K562 (cell line): ENCODE measurements around the gene AP4E1. TPM values are rescaled to one million over a fixed set of nuclear protein-coding genes. Genes with fewer than 3 reads are reported as not detected.

Experiments
- ATAC-seq: fragments of 200-7000 bp; cut with Tn5 transposase; 3 replicates; pipeline ENCODE4 v1.9.1; 2020; ENCODE audit warnings: moderate library complexity
- BruUV-seq: library from RNA; stranded (reverse); fragments of 400-500 nt; replicated peaks from 2 replicates; lab custom pipeline; 2021; lab: Mats Ljungman, UMichigan
- CTCF ChIA-PET: fragments of 300-600 bp; formaldehyde crosslinking; extraction: SDS; loops from one replicate; lab custom pipeline; 2021; ENCODE audit warnings: low intra/inter-chr PET ratio; lab: Yijun Ruan, JAX
- POLR2A ChIA-PET: fragments of 300-600, 350-650 bp; sonication (Branson Sonifier 250); formaldehyde crosslinking; extraction: SDS; loops from one replicate; lab custom pipeline; 2021; ENCODE audit warnings: antibody characterized with exemption, inconsistent platforms; lab: Yijun Ruan, JAX
- DNase-seq, 4 experiments: peaks; one replicate each; pipeline versions ENCODE4 v3.0.0 to v3.0.0-alpha.2; 2011 to 2018; ENCODE audit warnings: low spot score in 3 of 4, mixed read lengths in 3 of 4; ENCODE audit errors: extremely low read depth in 1 of 4
- FAIRE-seq: peaks from 2 replicates; lab custom pipeline; 2011; peaks lifted over from hg19 to GRCh38; lab: Jason Lieb, UNC
- H2AFZ ChIP-seq: 2 replicates; pipeline ENCODE4 v1.6.0; 2011; ENCODE audit warnings: low read depth, low read length, control low read depth, inconsistent platforms
- H3K27ac ChIP-seq: fragments of 200-600 bp; 3 replicates; pipeline ENCODE4 v1.8.0; 2011; ENCODE audit warnings: low read depth, mild to moderate bottlenecking, control low read depth, inconsistent platforms, low read length, moderate library complexity, mixed read lengths; ENCODE audit errors: extremely low read depth
- H3K27me3 ChIP-seq, 2 experiments: fragments of 300-600 bp in 1 of 2; 2 replicates in 1 of 2; 3 replicates in 1 of 2; pipeline versions ENCODE4 v1.6.0 to v1.8.0; 2011; ENCODE audit warnings: inconsistent platforms in 2 of 2, low read length in 2 of 2, mild to moderate bottlenecking in 1 of 2, mixed read lengths in 1 of 2, moderate library complexity in 1 of 2; ENCODE audit not compliant: control insufficient read depth in 2 of 2, insufficient read depth in 2 of 2
- H3K36me3 ChIP-seq: fragments of 300-600 bp; 3 replicates; pipeline ENCODE4 v1.8.0; 2011; ENCODE audit warnings: mild to moderate bottlenecking, low read length, inconsistent platforms; ENCODE audit not compliant: control insufficient read depth, insufficient read depth
- H3K4me1 ChIP-seq, 2 experiments: fragments of 200-600 bp in 1 of 2; replicated peaks in 1 of 2; 2 replicates in 1 of 2; 3 replicates in 1 of 2; pipeline versions ENCODE4 v1.5.1 to v1.8.0; 2011; ENCODE audit warnings: inconsistent platforms in 2 of 2, low read length in 2 of 2, mild to moderate bottlenecking in 1 of 2, mixed read lengths in 1 of 2, moderate library complexity in 1 of 2; ENCODE audit not compliant: control insufficient read depth in 2 of 2, insufficient read depth in 2 of 2
- H3K4me2 ChIP-seq: 2 replicates; pipeline ENCODE4 v1.6.1; 2011; ENCODE audit warnings: low read length, control low read depth, inconsistent platforms, mixed read lengths; ENCODE audit not compliant: insufficient read depth
- H3K4me3 ChIP-seq: fragments of 200-600 bp; sonication (generic), shearing (Covaris generic); 2 replicates; pipeline ENCODE4 v1.5.1; 2016; ENCODE audit warnings: control low read depth, inconsistent platforms
- H3K79me2 ChIP-seq: fragments of 200-600 bp; 3 replicates; pipeline ENCODE4 v1.8.0; 2011; ENCODE audit warnings: low read length, inconsistent platforms; ENCODE audit not compliant: control insufficient read depth, insufficient read depth
- H3K9ac ChIP-seq, 2 experiments: 2 replicates each; pipeline versions ENCODE4 v1.6.0 to v1.6.1; 2011; ENCODE audit warnings: low read depth in 2 of 2, low read length in 2 of 2, control low read depth in 1 of 2, inconsistent platforms in 1 of 2, mild to moderate bottlenecking in 1 of 2, mixed read lengths in 1 of 2; ENCODE audit not compliant: insufficient read depth in 1 of 2
- H3K9me1 ChIP-seq: one replicate; pipeline ENCODE4 v1.6.0; 2011; ENCODE audit warnings: inconsistent platforms, mild to moderate bottlenecking, low read length, moderate library complexity; ENCODE audit not compliant: control insufficient read depth, insufficient read depth
- H3K9me3 ChIP-seq: replicated peaks from 2 replicates; pipeline ENCODE4 v1.5.1; 2011; ENCODE audit warnings: low read depth, low read length, inconsistent platforms; ENCODE audit not compliant: control insufficient read depth, insufficient read depth
- H4K20me1 ChIP-seq: replicated peaks from 2 replicates; pipeline ENCODE4 v1.6.1; 2011; ENCODE audit warnings: low read length, inconsistent platforms, mixed read lengths; ENCODE audit not compliant: control insufficient read depth, insufficient read depth
- BCOR ChIP-seq: fragments of 450-650 bp; IDR thresholded peaks from 2 replicates; pipeline ENCODE4 v1.6.1; 2016
- HDAC3 ChIP-seq: fragments of 450-650 bp; IDR thresholded peaks from 2 replicates; pipeline ENCODE4 v1.6.1; 2018; ENCODE audit warnings: borderline replicate concordance, mild to moderate bottlenecking, moderate library complexity; ENCODE audit not compliant: partially characterized antibody
- HEY1 ChIP-seq: fragments of 250-450 bp; sonication (Bioruptor Pico); IDR thresholded peaks from 2 replicates; pipeline ENCODE4 v1.5.0; 2020; ENCODE audit warnings: mild to moderate bottlenecking, moderate library complexity, borderline replicate concordance
- MNT ChIP-seq, 2 experiments: fragments of 450-650 bp; conservative IDR thresholded peaks; 2 replicates each; pipeline ENCODE4 v1.6.1; 2017; ENCODE audit warnings: mild to moderate bottlenecking in 2 of 2, moderate library complexity in 2 of 2
- STAT6 ChIP-seq: sonication (generic); formaldehyde crosslinking; IDR thresholded peaks from 2 replicates; pipeline ENCODE4 v1.8.1; 2023; ENCODE audit warnings: mild to moderate bottlenecking, missing genetic modification reagents
- TAL1 ChIP-seq: fragments of 450-650 bp; IDR thresholded peaks from 2 replicates; pipeline ENCODE4 v1.6.1; 2016; ENCODE audit warnings: mild to moderate bottlenecking
- ZBTB40 ChIP-seq, 2 experiments: fragments of 450-650 bp in 1 of 2; sonication (generic) in 1 of 2; formaldehyde crosslinking in 1 of 2; IDR thresholded peaks; 2 replicates each; pipeline versions ENCODE4 v1.7.1 to v1.9.0; 2016 to 2022; ENCODE audit warnings: inconsistent platforms in 1 of 2, mild to moderate bottlenecking in 1 of 2, missing genetic modification reagents in 1 of 2
- ZNF589 ChIP-seq: fragments of 200-800 bp; sonication (Bioruptor generic); IDR thresholded peaks from 2 replicates; pipeline ENCODE4 v1.6.1; 2016; ENCODE audit warnings: low read depth, missing genetic modification characterization, missing compliant biosample characterization
- WGBS: fragments of 100-300 bp; shearing (Covaris generic); methylation state at CpG from one replicate; pipeline ENCODE4 v1.1.6; 2016; ENCODE audit warnings: low coverage, mixed read lengths; ENCODE audit not compliant: insufficient coverage; ENCODE audit errors: missing lambda C conversion rate; 5-methylcytosine and 5-hydroxymethylcytosine counted together
- in situ Hi-C: fragments of 300-500 bp; cut with MboI; formaldehyde crosslinking; loops from 4 replicates; pipeline ENCODE4 v1.15.0; 2018; ENCODE audit warnings: inconsistent platforms, mixed read lengths
- intact Hi-C: fragments of 100-400 bp; cut with micrococcal nuclease; formaldehyde crosslinking; loops from 2 replicates; pipeline ENCODE4 v1.14.2; 2022
- polyA plus RNA-seq, 8 experiments: library from polyadenylated mRNA; depleted of rRNA in 4 of 8; stranded (reverse) in 5 of 8; unstranded in 3 of 8; fragments of >200 nt; fragmentation: Nextera tagmentation in 2 of 8; fragmentation: Illumina TruSeq in 1 of 8; extraction: Ambion mirVana in 2 of 8; extraction: Trizol in 1 of 8; gene quantifications; 2 replicates each; pipeline versions ENCODE4 v1.2.1 to v1.2.3, GENCODE V29; 2011 to 2014; ENCODE audit warnings: inconsistent platforms in 1 of 8, missing spikeins in 1 of 8
- total RNA-seq, 7 experiments: library from RNA; depleted of rRNA in 6 of 7; stranded (reverse); fragments of >200 nt in 6 of 7; fragmentation: Illumina TruSeq in 2 of 7; extraction: Trizol in 2 of 7; gene quantifications; 2 replicates each; pipeline versions ENCODE4 v1.2.1 to v1.2.3, GENCODE V29; 2011 to 2021; ENCODE audit warnings: low replicate concordance in 1 of 7

AP4E1 gene
- total and polyA plus RNA-seq, 9 of the 15 experiments (the other 6 are each of a cell fraction or from before 2014, with no cell fraction given) = 1.3 to 11.5 (median 4.4) TPM

DNA sequence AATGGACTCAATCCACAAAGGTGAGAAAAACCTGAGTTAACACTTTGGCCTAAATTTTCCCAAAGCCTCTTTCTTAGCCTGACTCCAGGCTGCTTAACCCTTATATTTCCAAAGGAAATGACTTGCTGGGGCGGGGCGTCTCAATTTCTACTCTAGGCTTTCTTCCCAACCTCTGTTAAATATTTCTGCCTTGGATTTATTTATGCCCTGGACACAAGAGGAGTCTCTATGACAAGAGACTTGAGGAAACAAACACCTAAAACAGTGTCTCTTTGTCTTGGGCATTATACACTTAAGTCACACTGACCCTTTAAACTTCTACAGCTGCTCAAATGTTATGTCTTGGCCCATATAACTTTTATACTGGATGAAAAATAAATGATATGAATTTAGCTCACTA is 28.3 kb upstream of the AP4E1 start:
- no peak for FAIRE-seq
- TF ChIP-seq ZNF589 (CRISPR knock-in tag) = 0 out of 2 replicates have a peak, but pooled peaks have one; percentile 15
- TF ChIP-seq BCOR = no peak
- no peak for TF ChIP-seq HEY1 (CRISPR knock-in tag)
- TF ChIP-seq HDAC3 = no peak
- TF ChIP-seq ZBTB40 (IDR thresholded peaks at IDR 0.05) = no peak
- TF ChIP-seq ZBTB40 (CRISPR knock-in tag; IDR thresholded peaks at IDR 0.05) = no peak
- TF ChIP-seq MNT (conservative IDR thresholded peaks at IDR 0.05) = no peak
- TF ChIP-seq TAL1 = no peak
- no peak for TF ChIP-seq STAT6 (CRISPR knock-in tag)

More for the DNA sequence above, 28.3 kb upstream of the AP4E1 start:
- WGBS = 93% methylated on average over 2 of the region's 2 CpGs
- Histone ChIP-seq H3K9ac (no peak overlapping the region), H3K4me1 (peaks cover 0 to 19% of the 10 kb centered on the region in 2 experiments; a peak in 2 of 5 replicates), H3K4me3 (no peak overlapping the region), H3K79me2 (no peaks in the 10 kb centered on the region), H4K20me1 (no peaks in the 10 kb centered on the region), H3K27ac (0 out of 3 replicates have a peak overlapping the region, but pooled peaks have one; percentile 24), H2AFZ (no peak overlapping the region), H3K36me3 (no peaks in the 10 kb centered on the region), H3K4me2 (no peak overlapping the region), H3K27me3 (no peaks in the 10 kb centered on the region), H3K9me3 (no peaks in the 10 kb centered on the region), H3K9me1 (no peaks in the 10 kb centered on the region)
- ChIA-PET CTCF (interaction anchor here (0.7 kb wide), 1 partner anchor 734 kb away, joined by 5 read pairs; no protein-coding TSS in a partner anchor), POLR2A (no interaction called here)
- BruUV-seq = no TSS peak
- DNase-seq = no peak
- ATAC-seq = peak; percentile 3; the same call in 1 of the 3 replicates
- intact Hi-C loops (loop anchor here (10.0 kb wide), 2 partner anchors 115 to 345 kb away; partner anchors contain the start of gene SPPL2A), in situ Hi-C loops (loop anchor here (5.0 kb wide), 1 partner anchor 213 kb away; no protein-coding TSS in a partner anchor)
